ENCODE results near the gene MSH3.
"Not testable (repeated sequence)": the region's sequence is repeated elsewhere in the genome, so short reads cannot be mapped to it uniquely, and the experiment has no call there.

MSH3 gene

DNA sequence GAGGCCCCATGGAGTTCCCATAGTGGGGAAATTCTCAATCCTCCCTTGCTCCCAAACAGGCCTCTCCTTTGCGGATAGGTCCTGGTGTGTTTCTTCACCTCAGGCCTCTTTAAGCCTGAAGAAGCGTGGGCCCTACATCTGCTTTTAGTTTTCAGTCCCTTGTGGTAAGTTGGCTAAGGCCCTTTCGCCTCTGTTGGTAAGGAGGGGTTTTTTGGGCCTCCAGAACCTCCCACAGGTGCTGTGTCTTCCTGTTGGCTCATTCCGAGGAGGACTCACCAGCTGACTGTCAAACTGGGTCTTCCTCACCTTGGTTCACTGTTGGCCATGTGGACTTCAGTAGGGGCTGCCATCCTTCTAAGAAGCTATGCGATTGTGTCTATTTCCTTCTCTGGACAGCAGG lies 56.8 kb downstream of the MSH3 start:
- DNase-seq, result no peak

DNA sequence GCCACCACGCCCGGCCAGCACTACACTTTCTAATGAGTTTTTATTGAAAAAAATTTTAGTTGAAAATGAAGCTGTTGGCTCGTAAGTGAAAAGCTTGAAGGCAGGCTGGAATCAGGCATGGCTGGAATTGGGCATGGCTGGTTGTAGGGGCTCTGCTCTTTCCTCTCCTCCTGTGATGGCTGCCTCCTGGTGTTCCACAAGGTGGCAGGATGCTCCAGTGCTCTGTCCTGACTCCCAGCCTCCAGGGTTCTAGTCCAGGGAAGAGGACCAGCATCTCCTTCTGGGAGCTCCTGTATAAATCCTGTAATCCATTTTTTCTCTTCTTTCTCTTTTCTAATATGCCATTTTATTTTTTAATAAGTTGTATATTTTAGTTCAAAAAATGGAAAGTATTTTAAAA lies 57.5 kb downstream of the MSH3 start:
- no peak for DNase-seq

DNA sequence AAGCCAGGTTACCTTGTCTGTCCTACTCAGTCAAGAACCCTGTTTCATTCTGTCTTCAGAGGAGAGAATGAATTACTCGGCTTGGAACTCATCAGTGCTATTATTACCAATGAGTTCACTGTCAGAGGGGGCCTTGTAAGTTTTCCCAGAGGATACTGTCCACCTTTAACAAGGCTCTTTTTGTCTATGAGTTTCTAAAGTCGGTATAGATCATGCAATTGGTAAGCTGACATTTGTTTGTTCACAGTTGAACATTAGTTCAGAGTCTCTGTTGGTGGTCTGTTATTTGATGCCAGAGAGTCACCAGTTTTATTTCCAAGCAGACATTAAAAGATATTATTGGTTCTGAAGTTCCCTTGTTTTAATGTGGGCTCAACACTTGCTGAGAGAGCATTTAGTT lies 58.5 kb downstream of the MSH3 start:
- no peak for DNase-seq

- DNase-seq, result no peak
These were observed 59.2 kb downstream of the MSH3 start for GRCh38 chr5:80713631-80714030.

DNA sequence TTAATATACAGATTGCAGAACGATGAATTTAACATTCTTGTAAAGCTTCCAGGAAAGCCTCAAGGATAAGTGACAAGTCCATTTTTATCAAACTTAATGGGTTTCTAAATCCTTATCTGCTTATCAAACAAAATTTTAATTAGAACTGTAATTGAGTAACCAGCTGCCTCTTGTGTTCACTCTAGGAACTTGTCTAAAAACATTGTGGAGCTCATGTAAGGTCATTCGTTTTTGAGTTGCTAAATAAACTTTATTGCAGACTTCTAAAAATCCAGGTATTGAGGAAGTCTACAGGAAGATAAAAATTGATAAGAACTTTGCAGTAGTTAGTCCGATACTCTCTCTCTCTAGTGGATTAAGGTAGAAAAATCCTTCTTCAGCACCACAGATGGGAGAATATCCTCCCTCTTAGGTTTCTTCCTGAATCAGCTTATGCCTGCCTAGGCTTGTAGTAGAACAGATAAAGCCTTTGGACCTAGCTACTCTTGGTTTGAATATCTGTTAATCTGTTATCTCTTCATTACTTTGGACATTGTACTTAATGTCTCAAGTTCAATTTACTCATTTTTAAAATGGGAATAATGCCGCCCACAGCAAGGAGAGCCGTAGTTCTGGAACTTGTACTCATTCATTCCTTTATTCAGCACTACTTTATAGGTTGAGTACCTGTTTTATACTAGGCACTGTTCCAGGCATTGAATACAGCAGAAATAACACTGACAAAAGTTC lies 60.3 kb downstream of the MSH3 start:
- no peak for DNase-seq

- DNase-seq, result no peak
These were observed 61.4 kb downstream of the MSH3 start for GRCh38 chr5:80715887-80716286.

GRCh38 chr5:80720181-80720580 lies 65.7 kb downstream of the MSH3 start:
- DNase-seq, result no peak

- no peak for DNase-seq
These were observed 68.5 kb downstream of the MSH3 start for GRCh38 chr5:80722916-80723315.

GRCh38 chr5:80725446-80725845 lies 71.0 kb downstream of the MSH3 start:
- DNase-seq, result no peak

DNA sequence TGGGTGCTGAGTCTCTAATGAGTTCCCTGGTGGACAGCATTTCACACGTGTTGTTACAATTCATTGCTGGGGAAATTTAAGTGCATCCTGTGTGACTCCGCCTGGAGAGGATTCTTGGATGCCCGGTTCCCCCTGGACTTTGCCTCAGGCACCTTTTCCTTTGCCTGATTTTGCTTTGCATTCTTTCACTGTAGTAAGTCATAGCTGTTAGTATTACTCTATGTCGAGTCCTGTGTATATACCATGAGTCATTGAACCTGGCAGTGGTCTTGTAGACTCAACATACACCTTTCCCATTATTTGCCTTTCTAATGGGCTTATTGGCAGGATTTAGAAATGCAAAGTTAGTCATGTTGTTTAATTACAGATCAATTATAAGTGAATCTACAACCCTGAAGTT lies 82.3 kb downstream of the MSH3 start:
- no peak for DNase-seq

DNA sequence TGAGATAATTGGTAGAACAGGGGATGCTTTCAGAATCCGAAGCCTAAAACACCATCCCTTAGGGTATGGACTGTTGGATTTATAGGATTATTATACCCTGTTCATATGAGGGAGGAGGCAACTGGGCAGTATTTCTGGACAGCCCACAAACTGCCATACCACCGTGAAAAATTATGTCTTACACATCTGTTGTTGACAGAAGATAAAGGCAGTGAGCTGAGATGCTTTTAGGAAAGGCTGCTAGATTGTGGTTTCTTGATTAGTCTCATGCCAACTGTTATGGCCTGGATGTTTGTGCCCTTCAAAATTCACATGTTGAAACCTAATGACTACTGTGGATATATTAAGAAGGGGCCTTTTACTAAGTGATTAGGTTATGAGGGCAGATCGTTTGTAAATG lies 84.0 kb downstream of the MSH3 start:
- no peak for DNase-seq

DNA sequence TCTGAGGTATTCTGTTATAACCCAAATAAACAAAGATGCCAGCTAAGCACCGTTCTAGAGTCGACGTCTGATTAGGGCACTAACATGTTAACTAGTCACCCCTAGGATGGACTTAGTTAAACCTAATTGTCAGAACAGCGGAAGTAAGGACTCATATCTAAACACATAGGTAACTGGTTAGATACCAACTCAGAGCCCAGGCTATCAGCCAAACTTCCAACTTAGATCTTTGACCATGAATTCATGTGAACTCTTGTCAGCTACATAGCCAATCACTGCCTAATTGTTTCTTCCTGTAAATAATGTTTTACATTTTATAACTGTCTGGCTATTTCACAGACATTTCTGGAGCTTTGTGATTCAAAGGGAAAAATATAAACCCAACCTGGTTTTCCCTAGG lies 84.6 kb downstream of the MSH3 start:
- DNase-seq, result no peak

GRCh38 chr5:80739496-80739895 lies 85.0 kb downstream of the MSH3 start:
- DNase-seq, result no peak

GRCh38 chr5:80739898-80740297 lies 85.4 kb downstream of the MSH3 start:
- no peak for DNase-seq

DNA sequence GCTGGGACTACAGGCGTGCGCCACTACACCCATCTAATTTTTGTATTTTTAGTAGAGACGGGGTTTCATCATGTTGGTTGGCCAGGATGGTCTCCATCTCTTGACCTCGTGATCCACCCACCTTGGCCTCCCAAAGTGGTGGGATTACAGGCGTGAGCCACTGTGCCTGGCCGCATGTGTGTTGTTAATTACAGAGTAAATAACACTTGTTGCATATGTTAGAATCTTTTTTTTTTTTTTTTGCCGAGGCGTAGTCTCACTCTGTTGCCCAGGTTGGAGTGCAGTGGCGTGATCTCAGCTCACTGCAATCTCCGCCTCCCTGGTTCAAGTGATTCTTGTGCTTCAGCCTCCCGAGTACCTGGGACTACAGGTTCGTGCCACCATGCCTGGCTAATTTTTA lies 86.0 kb downstream of the MSH3 start:
- DNase-seq, result not testable (repeated sequence)

- no peak for DNase-seq
These were observed 86.5 kb downstream of the MSH3 start for GRCh38 chr5:80740999-80741398.

DNA sequence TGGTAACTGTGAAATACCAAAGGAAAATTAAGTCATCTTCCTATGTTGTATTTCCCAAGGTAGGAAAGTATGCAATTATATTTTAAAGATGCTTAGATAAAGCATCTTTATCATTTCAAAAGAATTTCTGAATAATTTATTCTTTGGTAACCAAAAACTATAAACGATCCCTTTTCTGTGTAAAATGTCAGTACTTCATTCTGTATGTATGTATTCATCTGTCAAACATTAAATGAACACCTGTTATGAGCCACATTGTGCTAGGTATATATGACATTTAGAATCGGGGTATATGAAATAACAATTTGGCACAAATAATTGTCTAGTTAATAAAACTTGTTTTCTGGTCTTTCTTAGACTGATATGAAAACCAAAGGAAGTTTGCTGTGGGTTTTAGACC lies 89.7 kb downstream of the MSH3 start:
- no peak for DNase-seq

GRCh38 chr5:80745490-80745889 lies 91.0 kb downstream of the MSH3 start:
- no peak for DNase-seq

DNA sequence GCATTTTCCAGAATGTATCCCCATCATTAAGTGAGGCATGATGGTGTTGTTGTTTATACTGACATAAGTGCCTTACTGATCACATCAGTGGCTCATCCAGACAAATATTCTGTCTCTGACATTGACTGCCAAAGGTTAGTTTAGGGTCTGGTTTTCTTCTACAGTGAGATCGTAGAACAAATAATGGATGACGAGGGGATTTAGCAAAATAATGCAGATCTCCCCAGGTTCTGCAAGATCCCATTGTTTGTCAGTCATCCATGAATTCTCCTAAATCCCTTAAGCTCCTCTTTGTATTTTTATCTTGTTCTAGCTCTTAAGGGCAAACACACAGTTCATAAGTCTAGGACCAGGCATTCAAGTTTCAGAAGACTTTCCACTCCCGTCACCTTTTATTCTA lies 93.5 kb downstream of the MSH3 start:
- no peak for DNase-seq

DNA sequence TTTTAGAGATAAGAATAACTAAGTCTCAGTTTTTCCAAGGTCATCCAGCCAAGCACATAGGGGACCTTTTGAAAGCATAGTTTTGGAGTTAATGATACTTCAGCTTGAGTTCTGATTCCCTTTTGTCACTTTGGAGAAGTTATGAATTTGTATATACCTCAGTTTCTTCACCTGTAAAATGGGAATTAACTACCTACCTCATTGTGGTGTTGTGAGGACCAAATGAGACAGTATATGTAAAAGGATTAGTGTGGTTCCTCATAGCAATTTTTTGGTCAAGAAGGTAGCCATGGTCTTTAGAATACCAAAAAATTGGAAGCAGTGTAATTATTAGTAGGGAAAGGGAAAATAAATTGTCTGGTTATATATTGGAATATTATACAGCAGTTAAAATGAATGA lies 98.0 kb downstream of the MSH3 start:
- DNase-seq, result no peak

DNA sequence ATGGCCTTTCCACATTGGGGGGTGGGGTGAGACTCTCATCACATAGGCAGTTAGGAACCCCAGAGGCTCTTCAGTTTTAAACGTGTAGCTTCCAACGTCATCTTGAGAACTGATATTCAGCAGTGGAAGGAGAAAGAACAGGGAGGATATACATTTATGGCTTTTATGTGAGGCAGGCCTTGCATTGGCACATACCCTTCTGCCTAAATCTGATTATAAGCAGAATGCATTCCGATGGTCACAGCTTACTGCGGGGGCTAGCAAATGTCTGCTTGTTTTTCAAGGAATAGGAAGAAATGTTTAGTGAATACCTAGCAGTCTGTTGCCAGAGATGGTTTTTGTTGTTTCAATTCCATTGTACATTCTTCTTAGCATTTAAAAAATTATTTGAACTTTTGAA lies 99.3 kb downstream of the MSH3 start:
- DNase-seq, result no peak

DNA sequence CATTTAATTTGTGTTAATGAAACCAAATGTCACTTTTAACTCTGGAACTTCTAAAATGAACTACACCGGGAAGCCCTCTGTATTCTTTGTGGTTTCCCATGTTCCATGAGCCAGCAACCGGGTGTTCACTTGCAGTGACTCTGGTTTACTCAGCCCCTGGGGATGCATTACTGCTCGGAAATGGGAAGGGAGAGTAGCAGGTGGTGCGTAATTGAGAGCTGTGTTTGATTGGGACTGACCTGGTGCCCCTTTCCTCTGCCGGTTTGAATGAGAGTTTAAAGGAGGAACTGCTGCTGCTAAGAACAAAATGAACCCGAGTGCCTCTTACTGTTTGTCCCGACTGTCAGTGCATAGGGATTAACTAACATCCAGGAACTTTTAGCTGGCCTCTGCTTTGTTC lies 100.4 kb downstream of the MSH3 start:
- no peak for DNase-seq

DNA sequence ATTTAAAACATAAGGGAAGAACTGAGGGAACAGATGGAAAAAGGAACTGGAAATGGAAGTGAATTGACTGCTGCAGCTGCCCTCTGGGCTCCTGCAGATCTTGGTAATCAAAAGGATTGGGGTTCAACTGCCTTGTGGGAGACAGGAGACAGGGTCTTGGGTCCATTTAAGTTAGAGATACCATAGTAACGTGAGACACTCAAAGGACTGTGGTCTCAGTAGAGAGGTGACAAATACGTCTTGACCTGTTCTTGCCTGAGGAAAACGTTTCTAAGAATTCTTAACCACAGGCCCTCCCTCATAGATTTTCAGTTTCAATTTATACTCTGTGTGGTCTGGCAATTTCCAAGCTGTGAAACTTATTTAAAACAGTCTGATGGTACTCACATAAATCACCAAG lies 101.2 kb downstream of the MSH3 start:
- DNase-seq, result no peak

- no peak for DNase-seq
These were observed 101.8 kb downstream of the MSH3 start for GRCh38 chr5:80756292-80756691.

DNA sequence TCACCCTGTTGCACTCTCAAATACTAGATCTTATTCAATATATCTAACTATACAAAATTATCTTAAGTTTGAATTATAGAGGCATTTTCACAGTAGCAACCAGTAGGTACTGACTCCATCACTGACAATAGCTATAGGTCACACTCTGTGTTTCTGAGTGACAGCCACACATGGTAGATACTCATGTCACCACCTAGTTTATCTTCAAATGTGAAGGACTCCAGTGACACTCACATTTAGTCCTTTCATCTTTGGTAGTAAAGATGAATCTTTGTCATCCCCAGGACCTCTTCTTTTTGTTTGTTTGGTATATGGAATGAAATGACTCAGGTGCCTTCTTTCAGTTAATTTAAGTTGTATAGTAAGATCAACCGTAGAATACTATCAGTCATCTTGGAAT lies 102.8 kb downstream of the MSH3 start:
- no peak for DNase-seq
